NK-92 (cell line): ENCODE measurements around the gene KISS1R.

Experiments used
- DNase-seq: peaks from one replicate; lab custom pipeline; 2025; ENCODE audit not compliant: unreplicated experiment; lab: John Stamatoyannopoulos, UW

KISS1R gene

DNA sequence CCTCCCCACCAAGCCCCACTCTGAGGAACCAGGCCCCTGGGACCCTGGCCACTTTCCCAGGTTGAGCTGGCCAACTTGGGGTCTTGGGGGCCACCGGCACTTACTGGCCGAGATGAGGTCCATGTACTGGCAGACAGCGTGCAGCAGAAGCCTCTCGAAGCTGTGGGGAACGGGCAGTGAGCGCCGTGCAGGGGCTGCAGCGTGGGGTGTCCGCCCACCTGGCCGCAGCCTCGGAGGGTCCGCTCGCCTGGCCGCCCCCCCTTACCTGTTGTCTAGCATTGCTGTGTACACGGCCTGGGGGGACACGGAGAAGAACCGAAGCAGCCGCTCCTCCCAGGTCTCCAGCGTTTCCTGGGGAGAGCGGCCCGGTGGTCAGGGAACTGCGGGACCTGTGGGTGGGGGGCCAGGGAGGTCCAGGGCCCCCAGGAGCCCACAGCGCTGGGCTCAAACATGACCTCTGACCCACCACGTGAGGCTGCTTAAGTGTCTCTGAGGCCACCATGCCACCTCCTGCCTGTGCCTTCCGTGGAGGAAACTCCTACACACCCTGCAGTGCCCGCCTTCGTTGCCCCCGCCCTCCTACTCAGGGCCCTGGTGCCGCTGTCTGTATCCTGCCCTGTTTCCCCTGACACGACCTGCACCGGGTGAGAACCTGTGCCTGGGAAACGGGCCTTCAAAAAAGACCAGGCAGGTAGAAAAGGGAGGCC lies 17.6 kb upstream of the KISS1R start:
- DNase-seq: no peak

DNA sequence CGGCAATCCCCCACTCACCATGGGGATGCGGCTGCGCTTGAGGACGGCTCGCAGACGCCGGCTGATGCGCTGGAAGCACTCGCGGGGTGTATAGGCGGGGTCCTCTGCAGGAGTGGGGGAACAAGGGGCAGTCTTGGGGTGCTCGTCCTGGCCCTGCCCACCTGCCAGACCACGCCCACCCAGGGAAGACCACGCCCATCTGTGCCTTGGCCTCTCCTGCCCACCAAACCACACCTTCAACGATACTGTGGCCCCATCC lies 17.2 kb upstream of the KISS1R start:
- no peak for DNase-seq

DNA sequence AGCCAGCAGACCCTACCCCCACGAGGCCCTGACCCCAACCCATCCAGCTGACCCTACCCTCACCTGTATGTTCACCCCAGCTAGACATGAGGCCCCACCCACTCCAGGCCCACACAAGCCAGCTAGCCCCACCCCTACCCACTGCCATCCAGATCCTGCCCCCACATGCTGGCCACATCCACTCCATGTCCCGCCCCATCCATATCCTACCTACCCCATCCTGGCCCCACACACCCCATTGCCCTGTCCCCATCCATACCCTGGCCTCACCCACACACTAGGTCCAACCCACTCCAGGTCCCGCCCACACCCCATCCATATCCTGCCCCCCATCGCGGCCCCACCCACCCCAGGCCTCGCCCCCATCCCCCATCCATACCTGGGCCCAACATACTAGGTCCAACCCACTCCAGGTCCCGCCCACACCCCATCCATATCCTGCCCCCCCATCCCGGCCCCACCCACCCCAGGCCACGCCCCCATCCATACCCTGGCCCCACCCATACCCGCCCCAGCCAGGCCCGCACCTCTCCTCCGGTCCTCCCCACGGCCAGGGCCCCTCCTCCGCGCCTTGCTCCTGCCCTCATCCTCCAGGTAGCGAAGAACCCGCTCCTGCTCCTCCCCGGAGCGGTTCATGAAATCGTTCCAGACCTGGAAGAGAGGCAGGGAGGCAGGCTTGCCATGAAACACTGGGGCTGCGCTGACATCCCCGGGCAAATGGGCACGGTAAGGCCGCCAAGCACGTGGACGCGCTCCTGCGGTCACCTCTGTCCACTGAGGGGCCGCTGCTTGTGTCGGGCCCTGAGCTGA lies 16.6 kb upstream of the KISS1R start:
- no peak for DNase-seq

DNA sequence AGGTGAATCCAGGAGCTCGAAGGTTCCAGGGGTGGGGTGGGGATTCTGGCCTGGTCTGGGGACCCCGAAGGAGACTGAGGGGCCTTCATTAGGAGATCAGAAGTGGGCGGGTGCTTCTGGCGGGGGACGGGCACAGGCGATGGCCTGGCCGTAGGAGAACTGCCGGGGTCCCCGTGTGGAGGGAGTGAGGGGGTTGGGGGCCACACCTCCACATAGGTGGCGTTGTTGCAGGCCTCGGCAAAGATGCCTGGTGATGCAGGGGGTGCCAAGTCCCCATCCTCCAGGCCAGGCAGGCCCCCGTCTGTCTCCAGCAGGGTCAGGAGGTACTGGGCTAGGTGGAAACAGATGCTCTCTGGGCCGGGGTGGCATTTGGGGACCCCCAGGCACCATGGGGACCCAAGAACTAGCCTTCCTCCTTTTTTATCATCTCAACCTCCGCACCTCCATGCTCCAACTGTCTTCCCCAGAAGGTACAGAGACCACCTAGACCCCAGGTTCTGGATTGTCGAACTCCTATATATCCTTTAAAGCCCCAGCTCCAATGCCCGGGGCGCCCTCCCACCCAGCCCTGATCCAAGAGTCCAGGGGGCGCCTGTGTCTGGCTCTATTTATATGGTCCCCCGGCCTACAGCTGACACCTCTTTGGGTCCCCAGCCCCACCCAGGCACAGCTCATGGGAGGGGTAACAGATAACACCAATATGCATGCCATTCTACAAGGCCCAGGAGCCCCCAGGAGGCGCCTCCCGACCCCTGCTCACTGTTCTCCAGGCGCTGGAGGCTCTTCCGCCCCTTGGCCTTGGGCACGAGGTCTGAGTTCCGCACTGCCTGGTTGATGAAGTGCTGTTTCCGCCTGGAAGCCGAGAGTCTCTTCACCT lies 15.7 kb upstream of the KISS1R start:
- DNase-seq: no peak

DNA sequence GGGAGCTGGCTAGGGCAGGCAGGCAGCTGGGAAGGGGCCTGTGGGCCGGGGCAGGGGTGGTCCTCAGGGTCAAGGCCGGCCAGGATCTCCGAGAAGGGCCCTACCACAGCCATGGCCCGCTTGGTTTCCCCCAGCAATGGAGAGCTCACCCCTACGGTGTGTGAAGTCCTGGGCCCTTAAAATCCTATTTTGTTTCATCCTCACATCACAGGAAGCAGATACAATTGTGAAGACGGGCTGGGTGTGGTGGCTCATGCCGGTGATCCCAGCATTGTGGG lies 15.1 kb upstream of the KISS1R start:
- DNase-seq: no peak

DNA sequence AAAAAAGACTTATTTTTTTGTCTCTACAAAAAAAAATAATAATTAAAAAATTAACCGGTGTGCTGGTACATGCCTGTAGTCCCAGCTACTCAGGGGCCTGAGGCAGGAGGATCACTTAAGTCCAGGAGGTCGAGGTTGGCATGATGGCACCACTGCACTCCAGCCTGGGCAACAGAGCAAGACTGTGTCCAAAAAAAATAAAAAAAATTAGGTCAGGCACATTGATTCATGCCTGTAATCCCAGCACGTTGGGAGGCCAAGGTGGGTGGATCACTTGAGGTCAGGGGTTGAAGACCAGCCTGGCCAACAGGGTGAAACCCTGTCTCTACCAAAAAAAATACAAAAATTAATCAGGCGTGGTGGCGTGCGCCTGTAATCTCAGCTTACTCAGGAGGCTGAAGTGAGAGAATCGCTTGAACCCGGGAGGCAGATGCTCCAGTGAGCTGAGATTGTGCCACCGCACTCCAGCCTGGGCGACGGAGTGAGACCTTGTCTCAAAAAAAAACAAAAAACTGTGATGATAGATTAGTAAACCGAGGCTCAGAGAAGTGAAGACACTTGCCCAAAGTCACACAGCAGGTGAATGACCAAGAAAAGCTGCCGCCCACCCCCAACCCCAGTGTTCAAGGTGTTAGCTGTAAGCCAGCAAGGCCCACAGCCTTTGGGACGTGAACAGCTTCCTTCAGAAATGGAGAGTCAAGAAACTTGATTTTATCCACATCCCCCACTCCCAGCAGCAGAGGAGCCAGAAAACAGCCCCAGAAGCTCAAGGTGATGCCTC lies 14.5 kb upstream of the KISS1R start:
- no peak for DNase-seq

DNA sequence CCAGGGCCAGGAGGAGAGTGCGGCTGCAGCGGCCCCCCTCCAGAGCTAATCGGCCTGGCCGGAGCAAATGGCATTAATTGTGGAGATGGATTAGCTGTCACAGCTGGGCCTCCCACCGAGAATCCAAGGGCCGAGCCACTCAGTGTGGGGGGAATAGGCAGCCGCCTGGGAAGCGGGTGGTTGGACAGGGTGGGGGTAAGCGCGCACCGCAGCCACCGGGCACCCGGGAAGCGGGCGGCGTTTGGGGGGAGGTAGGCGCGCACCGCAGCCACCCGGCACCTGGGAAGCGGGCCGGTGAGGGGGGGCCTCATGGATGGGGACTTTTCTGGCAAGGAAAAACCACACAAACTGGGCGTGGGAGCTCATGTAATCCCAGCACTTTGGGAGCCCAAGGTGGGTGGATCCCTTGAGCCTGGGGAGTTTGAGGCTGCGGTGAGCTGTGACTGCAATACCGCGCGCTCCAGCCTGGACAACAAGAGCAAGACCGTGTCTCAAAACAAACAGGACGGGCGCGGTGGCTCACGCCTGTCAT lies 13.8 kb upstream of the KISS1R start:
- no peak for DNase-seq

DNA sequence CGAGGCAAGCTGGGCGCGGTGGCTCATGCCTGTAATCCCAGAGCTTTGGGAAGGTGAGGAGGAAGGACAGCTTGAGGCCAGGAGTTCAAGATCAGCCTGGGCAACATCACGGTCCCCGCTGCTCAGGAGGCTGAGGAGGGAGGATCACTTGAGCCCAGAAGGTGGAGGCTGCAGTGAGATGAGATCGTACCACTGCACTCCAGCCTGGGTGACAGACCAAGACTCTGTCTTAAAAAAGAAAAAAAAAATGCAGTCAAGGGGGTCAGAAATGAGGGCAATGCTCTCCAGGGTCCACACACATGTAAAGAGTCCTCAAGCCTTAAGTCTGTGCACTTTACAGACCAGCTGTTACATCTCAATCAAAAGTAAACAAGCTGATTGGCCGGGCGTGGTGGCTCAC lies 12.6 kb upstream of the KISS1R start:
- no peak for DNase-seq

DNA sequence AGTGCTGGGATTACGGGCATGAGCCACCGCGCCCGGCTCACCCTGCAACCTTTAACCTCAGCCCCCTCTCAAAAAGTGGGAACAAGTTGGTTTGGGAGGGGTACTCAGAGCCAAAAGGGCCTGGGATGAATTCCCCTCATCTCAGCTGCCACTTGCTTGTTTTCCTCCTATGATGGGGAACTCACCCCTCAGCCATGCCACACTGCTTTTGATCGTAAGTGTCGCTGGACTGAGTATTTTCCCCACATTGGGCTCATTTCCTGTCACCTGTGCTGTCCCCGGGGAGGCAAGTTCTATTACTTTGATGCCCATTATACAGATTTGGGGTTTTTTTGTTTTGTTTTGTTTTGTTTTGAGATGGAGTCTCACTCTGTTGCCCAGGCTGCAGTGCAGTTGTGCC lies 10.7 kb upstream of the KISS1R start:
- DNase-seq: no peak

DNA sequence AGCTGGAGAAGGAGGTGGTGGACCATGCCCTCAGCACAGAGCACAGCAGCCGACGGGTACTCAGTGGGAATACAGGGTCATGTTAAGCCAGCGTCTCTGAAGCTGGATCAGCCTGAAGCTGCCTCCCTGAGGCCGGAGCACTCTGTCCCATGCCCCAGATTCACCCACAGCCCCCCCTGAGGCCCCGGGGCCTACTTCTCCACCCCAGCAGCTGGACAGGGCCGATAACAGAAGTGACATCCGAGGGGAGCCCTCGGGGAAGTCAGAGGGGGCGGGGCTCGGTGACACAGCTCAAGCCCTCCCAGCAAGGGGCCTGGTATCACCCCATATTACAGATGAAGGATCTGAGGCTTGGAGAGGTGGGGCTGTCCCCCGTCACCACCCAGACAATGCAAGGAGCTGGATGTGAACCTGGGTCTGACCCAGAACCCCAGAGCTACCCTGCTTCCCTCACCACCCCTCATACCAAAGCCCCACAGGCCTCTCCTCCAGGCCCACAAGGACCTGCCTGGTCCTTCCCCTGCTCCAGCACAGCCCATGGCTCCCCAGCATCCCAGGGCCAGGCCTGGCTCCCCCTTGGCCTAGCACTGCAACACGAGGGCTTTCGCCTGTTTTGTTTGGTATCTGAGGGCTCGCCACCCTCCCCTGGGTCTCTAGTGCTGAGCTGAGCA lies 9.8 kb upstream of the KISS1R start:
- DNase-seq: no peak

DNA sequence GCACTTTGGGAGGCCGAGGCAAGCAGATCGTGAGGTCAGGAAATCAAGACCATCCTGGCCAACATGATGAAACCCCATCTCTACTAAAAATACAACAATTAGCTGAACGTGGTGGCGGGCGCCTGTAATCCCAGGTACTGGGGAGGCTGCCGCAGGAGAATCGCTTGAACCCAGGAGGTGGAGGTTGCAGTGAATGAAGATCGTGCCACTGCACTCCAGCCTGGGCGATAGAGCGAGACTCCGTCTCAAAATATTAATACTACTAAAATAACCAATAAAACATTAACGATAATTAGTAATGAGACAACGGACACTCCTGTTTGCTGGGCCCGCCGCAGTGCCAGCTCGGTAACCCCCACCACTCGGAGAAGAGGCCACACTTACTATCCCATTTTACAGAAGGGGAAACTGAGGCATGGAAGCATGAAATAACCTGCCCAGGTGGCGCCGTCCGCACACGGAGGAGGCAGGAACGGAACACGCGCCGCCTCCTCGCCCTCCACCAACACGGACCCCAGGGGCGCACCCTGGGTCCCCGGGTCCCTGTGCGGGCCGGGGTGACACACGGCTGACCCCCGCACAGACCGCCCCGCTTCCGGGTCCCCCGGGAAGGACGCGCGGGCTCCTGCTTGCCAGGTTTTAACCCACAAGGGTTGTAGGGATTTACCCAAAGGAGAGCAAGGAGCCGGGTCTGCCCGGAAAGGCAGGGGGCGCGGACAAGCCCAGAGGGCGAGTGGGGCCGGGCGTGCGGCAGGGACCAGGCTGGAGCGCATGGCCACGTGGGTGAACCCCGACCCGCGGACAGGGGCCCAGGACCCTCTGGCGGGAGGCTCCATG lies 5.7 kb upstream of the KISS1R start:
- DNase-seq: no peak

DNA sequence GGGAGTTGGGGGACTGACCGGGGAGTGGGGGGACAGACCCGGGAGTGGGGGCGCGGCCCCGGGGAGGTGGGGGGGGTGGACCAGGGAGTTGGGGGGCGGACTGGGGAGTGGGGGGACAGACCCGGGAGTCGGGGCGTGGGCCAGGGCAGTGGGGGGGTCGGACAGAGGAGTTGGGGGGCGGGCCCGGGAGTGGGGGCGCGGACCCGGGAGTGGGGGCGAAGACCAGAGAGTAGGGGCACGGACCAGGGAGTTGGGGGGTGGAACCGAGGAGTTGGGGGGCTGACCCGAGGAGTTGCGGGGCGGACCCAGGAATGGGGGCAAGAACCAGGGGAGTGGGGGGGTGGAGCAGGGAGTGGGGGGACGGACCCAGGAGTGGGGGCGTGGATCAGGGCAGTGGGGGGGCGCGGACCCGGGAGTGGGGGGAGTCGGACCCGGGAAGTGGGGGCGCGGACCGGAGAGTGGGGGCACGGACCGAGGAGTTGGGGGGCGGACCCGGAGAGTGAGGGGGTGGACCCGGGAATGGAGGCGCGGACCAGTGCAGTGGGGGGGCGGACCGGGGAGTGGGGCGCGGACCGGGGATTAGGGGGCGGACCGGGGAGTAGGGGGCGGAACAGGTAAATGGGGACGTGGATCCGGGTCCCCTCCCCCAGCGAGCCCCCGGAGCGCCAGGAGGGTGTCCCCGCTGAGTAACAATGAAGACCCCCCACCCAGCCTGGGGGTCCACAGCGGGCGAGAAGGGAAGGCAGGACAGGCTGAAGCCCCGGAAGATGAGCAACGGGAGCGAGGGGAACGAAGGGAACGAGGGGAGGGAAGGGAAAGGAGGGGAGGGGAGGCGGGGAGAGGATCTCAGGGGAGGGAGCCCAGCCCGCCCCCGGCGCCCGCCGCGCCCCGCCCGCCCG lies 4.7 kb upstream of the KISS1R start:
- no peak for DNase-seq

DNA sequence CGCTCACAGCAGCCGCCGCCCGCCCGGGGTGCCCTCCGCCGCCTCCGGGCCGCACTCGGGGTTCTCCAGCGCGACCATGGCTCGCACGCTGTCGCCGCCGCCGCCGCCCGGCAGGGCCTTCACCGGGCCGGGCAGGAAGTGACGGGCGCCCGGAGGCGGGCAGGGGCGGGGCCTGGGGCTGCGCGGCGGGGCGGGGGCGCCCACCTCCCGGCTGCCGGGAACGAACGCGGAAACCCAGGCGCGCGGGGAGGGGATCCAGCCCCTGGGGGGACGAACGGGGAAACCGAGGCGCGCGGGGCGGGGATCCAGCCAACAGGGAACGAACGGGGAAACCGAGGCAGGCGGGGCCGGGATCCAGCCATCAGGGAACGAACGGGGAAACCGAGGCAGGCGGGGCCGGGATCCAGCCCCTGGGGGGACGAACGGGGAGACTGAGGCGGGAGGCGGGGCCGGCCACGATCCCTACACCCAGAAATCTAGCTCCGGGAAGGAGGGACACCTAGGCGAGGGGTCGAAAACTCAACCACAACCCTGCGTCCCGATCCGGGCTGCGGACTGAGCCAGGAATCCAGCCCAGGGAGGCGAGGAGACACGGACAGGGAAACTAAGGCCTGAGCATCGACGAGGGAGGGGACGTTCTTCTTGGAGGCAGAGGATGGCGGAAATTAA lies 3.9 kb upstream of the KISS1R start, which contains the start of gene R3HDM4:
R3HDM4 (minus strand) TSS at position 140 of the 669 bp plus-strand sequence; CDS start at position 78, 62 bp downstream.
- no peak for DNase-seq

DNA sequence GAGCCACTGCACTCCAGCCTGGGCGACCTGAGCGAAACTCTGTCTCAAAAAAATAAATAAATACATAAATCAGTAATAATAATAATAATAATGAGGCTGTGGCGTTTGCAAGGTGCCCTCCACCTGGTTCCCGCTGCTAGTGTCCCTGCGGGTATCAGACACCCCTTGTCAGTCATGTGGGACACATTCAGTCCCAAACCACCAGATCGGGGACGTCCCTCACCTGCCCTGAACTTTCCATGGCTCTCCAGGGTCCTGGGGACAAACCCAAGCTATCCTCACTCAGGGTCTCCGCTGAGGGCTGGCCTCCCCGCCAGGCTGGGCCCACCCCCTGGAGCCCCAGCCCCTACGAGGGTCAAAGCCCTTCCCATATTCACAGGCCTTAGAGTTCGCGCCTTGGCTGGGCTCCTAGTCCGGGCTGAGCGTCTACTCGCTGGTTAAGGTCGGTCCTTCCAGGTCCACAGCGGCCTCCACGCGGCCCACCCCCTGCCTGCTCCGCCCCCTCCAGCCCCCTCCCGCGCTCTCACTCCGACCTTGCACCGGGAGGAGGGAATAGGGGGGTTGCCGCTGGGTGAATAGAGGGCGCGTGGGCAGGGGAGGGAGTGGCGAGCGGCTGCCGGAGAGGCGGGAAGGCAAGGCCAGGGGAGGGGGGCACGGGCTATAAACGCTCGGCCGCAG lies 349 bp upstream of the KISS1R start:
- DNase-seq: no peak

DNA sequence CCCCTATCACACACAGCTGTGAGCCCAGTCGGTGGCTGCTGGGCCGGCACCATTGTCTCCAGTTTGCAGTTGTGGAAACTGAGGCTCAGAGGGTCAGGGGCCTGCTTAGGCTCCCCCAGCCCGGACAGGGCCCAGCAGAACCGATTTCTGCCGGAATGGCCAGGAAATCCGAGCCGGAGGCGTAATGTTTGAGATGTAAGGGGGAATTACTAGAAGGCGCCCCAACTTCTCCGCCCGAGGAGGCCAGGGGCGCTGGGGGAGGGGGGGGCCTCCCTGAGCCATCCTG lies 962 bp downstream of the KISS1R start:
- DNase-seq: no peak

DNA sequence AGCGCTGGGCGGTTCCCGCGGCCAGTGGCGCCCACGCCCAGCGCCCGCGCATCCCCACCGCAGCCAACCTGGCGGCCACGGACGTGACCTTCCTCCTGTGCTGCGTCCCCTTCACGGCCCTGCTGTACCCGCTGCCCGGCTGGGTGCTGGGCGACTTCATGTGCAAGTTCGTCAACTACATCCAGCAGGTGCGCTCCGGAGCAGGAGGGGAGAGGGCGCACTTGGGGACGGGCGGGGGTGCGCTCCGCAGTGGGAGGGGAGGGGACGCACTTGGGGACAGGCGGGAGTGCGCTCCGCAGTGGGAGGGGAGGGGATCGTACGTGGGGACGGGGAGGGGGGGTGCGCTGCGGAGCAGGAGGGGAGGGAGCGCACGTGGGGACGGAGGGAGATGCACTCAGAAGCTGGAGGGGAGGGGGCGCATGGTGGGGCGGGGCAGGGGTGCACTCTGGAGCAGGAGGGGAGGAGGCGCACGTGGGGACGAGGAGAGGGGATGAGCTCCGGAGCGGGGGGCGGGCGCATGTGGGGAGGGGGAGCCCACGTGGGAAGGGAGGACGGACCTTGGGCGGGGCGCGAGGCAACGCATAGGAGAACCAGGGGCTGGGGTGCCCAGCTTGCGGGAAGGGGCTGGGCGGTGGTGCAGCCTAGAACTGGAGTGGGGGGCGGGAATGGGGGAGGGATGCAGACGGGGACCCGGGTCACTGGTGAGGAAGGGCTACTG lies 1.5 kb downstream of the KISS1R start:
- no peak for DNase-seq
